ENCODE results near the gene FRY.

FRY gene

GRCh38 chr13:32179708-32180107 is 148.1 kb downstream of the FRY start:
- no peak for DNase-seq

- no peak for DNase-seq
These were observed 156.1 kb downstream of the FRY start for GRCh38 chr13:32187651-32188050.

DNA sequence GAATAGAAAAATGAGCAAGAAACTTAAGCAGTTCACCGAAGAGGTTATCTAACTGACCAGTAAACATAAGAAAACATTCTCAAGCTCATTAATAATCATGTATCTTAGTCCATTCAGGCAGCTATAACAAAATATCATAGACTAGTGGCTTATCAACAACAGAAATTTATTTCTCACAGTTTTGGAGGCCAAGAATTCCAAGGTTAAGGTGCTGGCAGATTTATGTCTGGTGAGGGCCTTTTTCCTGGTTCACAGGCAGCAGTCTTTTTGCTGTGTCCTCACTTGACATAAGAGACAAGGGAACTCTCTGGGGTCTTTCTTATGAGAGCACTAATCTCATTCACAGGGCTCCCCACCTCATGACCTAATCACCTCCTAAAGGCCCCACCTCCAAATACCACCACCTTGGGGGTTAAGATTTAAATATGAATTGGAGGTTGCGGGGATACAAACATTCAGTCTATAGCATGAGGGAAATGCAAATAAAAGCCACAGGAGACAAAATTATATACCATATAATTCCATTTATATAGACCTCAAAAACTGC is 160.0 kb downstream of the FRY start:
- no peak for DNase-seq

DNA sequence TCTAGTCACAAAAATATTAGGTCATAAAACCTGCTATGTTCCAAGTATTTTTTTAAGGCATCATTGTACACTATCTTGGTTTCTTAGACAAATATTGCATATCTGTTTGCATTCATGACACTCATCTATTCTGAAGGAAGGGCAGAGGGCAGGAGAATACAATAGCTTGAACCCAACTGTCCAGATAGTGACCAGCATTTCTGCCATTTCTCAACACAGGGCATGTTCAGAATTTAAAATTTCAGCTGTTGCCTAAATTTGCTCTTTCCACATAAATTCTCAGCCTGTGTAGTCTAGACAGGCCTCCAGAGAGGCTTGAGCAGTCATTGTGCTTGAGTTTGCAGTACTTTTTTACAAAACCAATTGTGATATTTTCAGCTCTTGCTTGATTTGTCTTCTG is 164.1 kb downstream of the FRY start:
- no peak for DNase-seq

- DNase-seq: no peak
These were observed 167.6 kb downstream of the FRY start for GRCh38 chr13:32199168-32199567.

GRCh38 chr13:32200741-32201140 is 169.2 kb downstream of the FRY start:
- DNase-seq: no peak

- no peak for DNase-seq
These were observed 170.2 kb downstream of the FRY start for GRCh38 chr13:32201809-32202208.

- no peak for DNase-seq
These were observed 170.7 kb downstream of the FRY start for GRCh38 chr13:32202268-32202667.

DNA sequence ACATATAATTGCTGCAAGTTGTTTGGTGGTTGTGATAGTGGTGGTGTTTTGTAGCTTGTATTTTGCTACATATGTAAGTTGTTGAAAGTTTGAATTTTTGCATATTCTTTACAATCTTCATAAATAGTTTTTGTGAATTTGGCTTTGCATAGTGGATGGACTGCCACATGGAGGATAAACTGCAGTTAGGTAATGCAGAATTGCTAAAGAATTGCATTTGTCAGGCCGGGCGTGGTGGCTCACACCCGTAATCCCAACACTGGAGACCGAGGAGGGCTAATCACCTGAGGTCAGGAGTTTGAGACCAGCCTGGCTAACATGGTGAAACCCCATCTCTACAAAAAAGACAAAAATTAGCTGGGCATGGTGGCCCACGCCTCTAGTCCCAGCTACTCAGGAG is 171.6 kb downstream of the FRY start:
- DNase-seq: no peak

GRCh38 chr13:32203736-32204135 is 172.2 kb downstream of the FRY start:
- DNase-seq: no peak

DNA sequence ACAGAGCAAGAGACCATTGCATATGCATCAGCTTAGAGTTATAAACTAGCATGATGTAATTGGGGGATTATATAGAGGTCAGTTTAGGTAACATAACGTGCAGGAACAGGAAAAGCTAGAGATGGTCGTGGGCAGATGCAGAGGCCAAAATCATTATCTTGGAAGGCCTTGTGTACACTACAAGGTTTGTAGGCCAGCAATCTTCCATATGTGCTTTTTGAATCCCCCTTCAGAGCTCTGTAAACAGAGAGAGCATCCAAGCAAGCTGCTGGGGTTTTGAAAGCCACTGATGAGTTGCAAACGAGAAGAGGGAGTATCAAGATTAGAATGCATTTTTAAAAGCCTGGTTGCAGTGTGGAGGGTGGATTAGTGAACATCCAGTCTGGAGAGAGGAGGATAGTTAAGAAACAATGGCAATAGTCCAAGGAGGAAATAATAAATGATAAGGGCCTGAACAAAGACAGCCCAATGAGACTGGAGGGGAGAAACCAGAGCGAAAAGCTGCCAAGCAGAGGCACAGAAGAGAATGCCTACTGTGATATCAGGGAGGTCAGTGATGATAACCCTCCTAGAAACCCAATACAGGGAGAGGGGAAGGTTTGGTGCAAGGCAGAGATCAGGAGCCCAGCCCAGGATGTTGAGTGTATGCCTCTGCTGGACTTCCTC is 174.0 kb downstream of the FRY start:
- DNase-seq: no peak

- DNase-seq: no peak
These were observed 174.6 kb downstream of the FRY start for GRCh38 chr13:32206097-32206740.

DNA sequence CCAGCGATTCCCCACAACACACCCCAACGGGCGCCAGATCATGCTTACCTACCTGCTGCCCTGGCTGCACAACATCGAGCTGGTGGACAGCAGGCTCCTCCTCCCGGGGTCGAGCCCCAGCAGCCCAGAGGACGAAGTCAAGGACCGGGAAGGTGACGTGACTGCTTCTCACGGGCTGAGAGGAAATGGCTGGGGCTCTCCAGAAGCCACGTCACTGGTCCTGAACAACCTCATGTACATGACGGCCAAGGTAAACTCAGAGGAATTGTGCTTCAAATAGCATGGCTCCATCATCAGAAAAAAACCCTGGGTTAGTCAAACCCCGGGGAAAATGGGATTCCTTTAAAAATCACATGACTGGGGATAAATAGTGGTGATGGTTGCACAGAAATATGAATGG is 177.3 kb downstream of the FRY start:
- no peak for DNase-seq

DNA sequence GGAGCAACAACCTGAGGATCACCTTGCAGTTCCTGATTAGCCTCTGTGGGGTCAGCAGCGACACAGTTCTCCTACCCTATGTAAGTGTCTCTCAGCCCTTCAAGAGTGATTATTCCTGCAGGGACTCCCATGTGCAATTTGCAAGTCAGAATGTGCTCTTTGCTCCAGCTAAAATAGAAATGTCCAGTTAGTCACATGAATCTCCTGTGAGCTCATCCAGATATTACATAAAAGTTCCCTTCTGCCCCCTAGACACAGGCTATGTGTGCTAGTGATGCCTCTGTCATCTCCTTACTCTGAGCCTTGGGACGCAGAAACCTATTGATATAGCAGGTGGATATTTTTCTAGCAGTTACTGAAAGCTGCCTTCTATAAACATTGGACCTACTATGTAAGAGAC is 178.1 kb downstream of the FRY start:
- DNase-seq: no peak

DNA sequence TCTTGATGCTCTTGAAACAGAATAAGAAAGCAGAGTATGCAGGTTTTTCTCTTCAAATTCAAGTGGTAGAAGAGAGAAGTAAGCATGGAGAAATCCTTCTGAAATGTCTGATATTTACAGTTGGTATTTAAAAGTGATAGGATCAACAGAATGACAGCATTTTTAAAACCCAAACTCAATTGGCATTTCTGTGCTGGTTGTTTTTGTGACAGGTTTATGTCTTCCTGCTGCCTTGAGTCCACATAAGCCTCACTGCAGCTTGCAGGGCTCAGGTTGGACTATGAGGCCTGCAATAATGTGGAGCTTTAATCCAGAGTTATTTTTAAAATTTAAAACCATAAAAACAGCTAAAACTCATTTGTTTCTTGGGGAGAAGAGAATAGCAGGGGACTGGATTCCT is 178.5 kb downstream of the FRY start:
- DNase-seq: no peak

GRCh38 chr13:32211813-32212212 is 180.2 kb downstream of the FRY start:
- DNase-seq: no peak

GRCh38 chr13:32212421-32212820 is 180.8 kb downstream of the FRY start:
- DNase-seq: no peak

- no peak for DNase-seq
These were observed 182.1 kb downstream of the FRY start for GRCh38 chr13:32213626-32214025.

- DNase-seq: no peak
These were observed 182.5 kb downstream of the FRY start for GRCh38 chr13:32214071-32214470.

- no peak for DNase-seq
These were observed 184.7 kb downstream of the FRY start for GRCh38 chr13:32216281-32216680.

DNA sequence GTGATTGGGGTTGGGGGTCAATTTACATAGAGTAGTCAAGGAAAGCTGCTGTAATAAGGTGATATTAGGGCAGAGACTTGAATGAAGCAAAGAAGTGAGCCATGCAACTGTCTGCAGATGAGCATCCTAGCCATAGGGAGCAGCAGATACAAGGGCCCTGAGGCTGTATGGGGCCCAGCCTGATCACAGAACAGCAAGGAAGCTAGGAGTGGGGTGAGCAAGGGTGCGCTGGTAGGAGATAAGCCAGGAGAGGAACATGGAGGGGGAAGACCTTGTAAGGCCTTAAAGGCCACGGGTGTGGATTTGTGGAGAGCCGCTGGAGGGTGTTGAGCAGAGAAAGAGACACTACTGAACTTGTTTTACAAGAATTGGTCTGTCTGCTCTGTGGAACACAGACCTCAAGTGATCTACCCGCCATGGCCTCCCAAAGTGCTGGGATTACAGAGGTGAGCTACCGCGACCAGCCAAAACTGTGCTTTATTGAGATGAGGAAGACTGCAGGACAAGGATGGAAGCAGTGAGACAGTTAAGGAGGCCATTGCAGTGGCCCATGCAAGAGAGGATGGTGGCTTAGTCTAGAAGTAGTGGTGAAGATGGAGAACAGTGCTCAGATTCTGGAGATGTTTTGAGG is 190.6 kb downstream of the FRY start:
- no peak for DNase-seq

DNA sequence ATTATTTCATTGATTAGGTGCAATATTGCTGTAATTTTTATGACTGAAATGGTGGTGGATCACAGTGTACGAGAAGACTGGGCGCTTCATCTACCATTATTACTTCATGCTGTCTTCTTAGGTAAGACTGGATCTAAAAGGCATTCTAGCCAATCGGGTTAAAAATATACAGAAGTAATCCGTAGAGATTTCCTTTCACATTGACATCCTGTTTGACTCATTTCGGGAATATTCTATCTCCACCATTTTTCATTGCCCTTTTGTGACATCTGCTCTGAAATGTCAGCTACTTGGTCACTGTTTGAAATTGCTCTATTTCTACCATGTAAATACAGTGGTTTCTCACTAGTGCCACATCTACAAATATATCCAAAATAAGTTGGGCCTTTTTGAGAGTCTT is 193.3 kb downstream of the FRY start:
- no peak for DNase-seq

DNA sequence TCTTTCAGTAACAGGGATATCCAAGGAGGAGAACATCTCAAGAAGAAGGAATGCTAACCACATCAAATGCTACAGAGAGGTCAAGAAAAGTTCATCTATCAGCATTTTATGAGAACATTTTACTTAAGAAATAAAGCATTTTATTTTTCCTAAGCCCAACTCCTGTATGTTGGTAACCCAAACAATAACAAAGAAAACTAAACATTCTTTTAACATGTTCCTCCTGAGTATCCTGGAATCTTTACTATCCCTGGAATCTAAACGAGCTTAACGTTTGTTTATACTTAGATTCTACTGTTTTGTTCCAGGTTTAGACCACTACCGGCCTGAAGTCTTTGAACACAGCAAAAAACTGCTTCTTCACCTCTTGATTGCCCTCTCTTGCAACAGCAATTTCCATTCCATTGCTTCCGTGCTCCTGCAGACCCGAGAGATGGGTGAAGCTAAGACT is 193.9 kb downstream of the FRY start:
- DNase-seq: no peak
